ENCODE results near the gene KIF3B. TPM values are rescaled to one million over a fixed set of nuclear protein-coding genes. Genes with fewer than 3 reads are reported as not detected.
A peak's percentile ranks its signal among the peaks of the same experiment; 100 is the strongest.

The KIF3B gene
- total and polyA plus RNA-seq, 10 of the 15 experiments (the other 5 are each of a cell fraction or from before 2014, with no cell fraction given): 7.4 to 37.3 (median 25.9) TPM

GRCh38 chr20:32357869-32358631 lies 80.6 kb downstream of the KIF3B start, which contains the start of gene ASXL1:
Gene ASXL1, plus strand, starts transcription at chr20:32358331. Its CDS starts 445 bp downstream, at chr20:32358776.
- ChIA-PET SMC1A (ENCODE audit: uncharacterized antibody, unreplicated experiment) (interaction anchor here (0.8 to 3.8 kb wide), 7 partner anchors 20 to 72 kb away, joined by 3 to 23 read pairs (median 11); no protein-coding TSS in a partner anchor), POLR2A (interaction anchor here (0.5 to 4.8 kb wide), 10 partner anchors 9 to 1169 kb away, joined by 3 to 38 read pairs (median 4); no protein-coding TSS in a partner anchor), RAD21 (ENCODE audit: unreplicated experiment) (interaction anchor here (0.7 to 3.4 kb wide), 11 partner anchors 10 to 314 kb away, joined by 3 to 28 read pairs (median 4); no protein-coding TSS in a partner anchor), CTCF (interaction anchor here (0.6 to 3.3 kb wide), 2 partner anchors 21 to 72 kb away, joined by 3 to 12 read pairs; no protein-coding TSS in a partner anchor)
- H3K9ac ChIP-seq (ENCODE audit: control insufficient read depth, insufficient read depth, low read length): peak within 1 kb of the TSS; percentile 79
- intact Hi-C loops (cut with micrococcal nuclease; ENCODE audit: unreplicated experiment) (loop anchor here (2.0 to 5.0 kb wide), 3 partner anchors 79 to 1634 kb away; partner anchors contain the start of genes PLAGL2, POFUT1 and RALY), in situ Hi-C loops (cut with MboI) (no loop called here)
- H3K79me2 ChIP-seq (ENCODE audit: control insufficient read depth, insufficient read depth, low read length): peaks cover 51% of the 10 kb centered on the region
- DNase-seq (ENCODE audit: low read depth, low spot score) (peak; percentile 90), FAIRE-seq (peak; percentile 47), ATAC-seq (peak; percentile 85)
- H4K20me1 ChIP-seq (ENCODE audit: control insufficient read depth, insufficient read depth): no peaks in the 10 kb centered on the region; the same call in 1 of the 2 replicates
- BruUV-seq (replicated peaks): no TSS peak
- no peaks in the 10 kb centered on the region; the same call in 2 of the 3 replicates for H3K9me3 ChIP-seq (replicated peaks; ENCODE audit: control insufficient read depth, insufficient read depth, low read length)
- peaks cover 29% of the 10 kb centered on the region for H3K4me1 ChIP-seq (ENCODE audit: control insufficient read depth, insufficient read depth, low read length)
- H3K27me3 ChIP-seq (replicated peaks in 1 of 2; ENCODE audit: control insufficient read depth in 2 of 2, insufficient read depth in 2 of 2, low read length in 1 of 2): no peaks in the 10 kb centered on the region
- no peaks in the 10 kb centered on the region for H3K36me3 ChIP-seq (ENCODE audit: control insufficient read depth in 2 of 2, insufficient read depth in 2 of 2, low read length in 1 of 2)
- H2AFZ ChIP-seq (ENCODE audit: control insufficient read depth, low read depth, low read length): peak within 1 kb of the TSS; percentile 91
- H3K4me2 ChIP-seq (ENCODE audit: control insufficient read depth, insufficient read depth): peak within 1 kb of the TSS; percentile 94
- WGBS (ENCODE audit: insufficient coverage, insufficient replicate concordance, low lambda C conversion rate, missing lambda C conversion rate): under 1% methylated on average over 47 of the region's 83 CpGs
- H3K4me3 ChIP-seq: peak within 1 kb of the TSS; percentile 77
- H3K27ac ChIP-seq (ENCODE audit: control insufficient read depth, insufficient read depth): peak within 1 kb of the TSS; percentile 91
- TF ChIP-seq TAF1 (IDR thresholded peaks at IDR 0.05; ENCODE audit: borderline replicate concordance, low read depth, low read length) (peak; percentile 89), ZNF274 (IDR thresholded peaks at IDR 0.05; ENCODE audit: insufficient read depth, insufficient read length) (no peak), CREM (IDR thresholded peaks at IDR 0.05; ENCODE audit: low read depth) (peak; percentile 69), RELA (IDR thresholded peaks at IDR 0.05; ENCODE audit: borderline replicate concordance, partially characterized antibody) (peak; percentile 2), SUPT20H (IDR thresholded peaks at IDR 0.05; ENCODE audit: borderline replicate concordance, control insufficient read depth, low read depth, low read length) (no peak), NFYA (IDR thresholded peaks at IDR 0.05; ENCODE audit: borderline replicate concordance, low read depth, low read length) (no peak), LARP7 (IDR thresholded peaks at IDR 0.05) (peak; percentile 41; the same call in 1 of the 2 replicates), POU2F2 (IDR thresholded peaks at IDR 0.05; ENCODE audit: borderline replicate concordance, low read depth, low read length) (peak; percentile 21; the same call in 1 of the 3 replicates), EED (IDR thresholded peaks at IDR 0.05; ENCODE audit: low read depth) (no peak), CBFB (IDR thresholded peaks at IDR 0.05; ENCODE audit: low read depth) (peak; percentile 99), IKZF2 (IDR thresholded peaks at IDR 0.05) (peak; percentile 65 to 84; a peak in 2 of 4 replicates), MTA2 (IDR thresholded peaks at IDR 0.05; ENCODE audit: low read depth) (peak; percentile 80), SMARCA5 (IDR thresholded peaks at IDR 0.05) (peak; percentile 48; the same call in 1 of the 2 replicates), NRF1 (conservative IDR thresholded peaks at IDR 0.05; ENCODE audit: low read depth, low read length) (no peak), ZNF384 (IDR thresholded peaks at IDR 0.05; ENCODE audit: borderline replicate concordance, low read depth, low read length) (peak; percentile 95), KLF5 (IDR thresholded peaks at IDR 0.05; ENCODE audit: partially characterized antibody) (peak; percentile 74), IRF5 (IDR thresholded peaks at IDR 0.05; ENCODE audit: borderline replicate concordance) (peak; percentile 93), CEBPZ (IDR thresholded peaks at IDR 0.05; ENCODE audit: low read depth, low read length) (no peak), POLR2AphosphoS5 (IDR thresholded peaks at IDR 0.05; ENCODE audit: low read length) (peak; percentile 73)
